GM19324 (cell line): Measurements from ENCODE around the gene TK2.

Experiments used
- ATAC-seq: cut with Tn5 transposase; IDR thresholded peaks from one replicate; pipeline ENCODE4 v1.9.1; 2021; ENCODE audit warnings: mild to moderate bottlenecking, moderate library complexity; ENCODE audit not compliant: unreplicated experiment, low FRiP score

TK2 gene

DNA sequence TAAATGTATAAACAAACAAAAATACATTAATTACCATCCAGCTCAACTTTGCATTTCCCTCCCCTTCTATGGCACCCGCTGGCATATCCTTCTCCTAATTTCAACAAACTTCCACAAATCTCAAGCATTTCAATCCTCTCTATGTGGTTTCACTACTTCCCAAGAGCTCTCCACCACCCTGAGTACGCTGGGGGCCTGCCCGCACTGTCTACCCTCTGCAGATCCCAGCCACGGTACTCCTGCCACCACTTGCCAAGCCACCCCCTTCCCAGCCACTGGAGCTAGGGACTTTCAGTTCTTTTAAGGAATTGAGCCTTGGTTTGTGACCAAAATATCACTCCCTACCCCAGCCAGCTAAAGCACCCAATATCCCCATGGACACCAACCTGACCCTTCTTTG is 1.9 kb downstream of the TK2 start:
- ATAC-seq: no peak

DNA sequence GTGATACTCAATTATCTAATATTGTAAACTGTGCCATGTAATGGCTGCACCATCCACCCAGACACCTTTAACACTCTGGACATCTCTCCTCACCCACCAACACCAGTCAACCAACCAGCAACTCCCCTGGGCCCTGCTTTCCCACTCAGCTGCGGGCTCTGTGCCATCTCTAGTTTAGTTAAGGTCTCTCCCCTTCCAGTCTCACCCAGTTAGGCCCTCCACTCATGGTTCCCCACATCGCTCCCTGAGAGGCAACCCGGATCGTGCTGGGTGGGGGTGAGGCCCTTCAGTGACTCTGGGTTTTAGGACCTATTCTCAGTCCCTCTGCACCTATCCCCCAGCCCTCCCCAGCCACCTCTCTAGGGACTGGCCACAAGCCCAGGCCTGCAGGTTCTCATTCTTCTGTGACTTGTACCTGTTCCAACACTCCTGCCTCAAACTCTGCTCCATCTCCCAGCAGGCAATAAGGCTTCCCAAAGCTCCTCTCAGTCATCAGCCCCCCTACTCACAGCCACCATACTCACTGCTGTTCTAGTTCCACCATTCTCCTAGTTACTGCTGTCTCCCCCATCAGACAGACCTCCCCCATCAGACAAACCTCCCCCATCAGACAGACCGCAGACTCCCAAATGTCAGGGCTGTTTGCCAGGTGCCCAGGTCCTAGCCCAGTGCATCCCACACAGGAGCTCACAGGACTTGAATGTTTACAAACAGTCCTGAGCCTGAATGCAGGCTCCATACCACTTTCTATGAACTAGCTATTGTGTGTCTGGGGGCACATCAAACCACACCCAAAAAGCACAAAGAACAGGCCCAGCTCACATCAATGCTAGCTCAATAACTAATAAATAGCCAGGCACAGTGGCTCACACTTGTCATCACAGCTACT is 2.6 kb downstream of the TK2 start:
- ATAC-seq: no peak

GRCh38 chr16:66544016-66544757 is 5.7 kb downstream of the TK2 start:
- ATAC-seq: no peak

DNA sequence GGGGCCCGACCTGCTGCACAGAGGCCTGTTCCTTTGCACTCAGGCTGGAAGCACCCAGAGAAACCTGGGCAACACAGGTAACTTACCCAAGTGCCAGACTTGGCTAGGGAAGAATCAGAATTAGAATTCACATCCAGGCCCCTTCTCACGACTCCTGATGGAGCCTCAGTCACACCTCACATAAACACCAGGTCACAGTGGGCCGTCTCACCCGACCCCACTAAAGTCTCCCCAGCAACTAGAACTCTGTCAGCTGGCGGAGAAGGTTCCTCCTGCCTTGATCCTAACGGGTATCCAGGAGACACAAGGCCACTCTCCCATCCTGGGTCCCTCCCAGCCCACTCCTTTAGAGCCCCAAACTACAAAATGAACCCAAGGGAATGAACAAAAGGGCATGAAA is 6.4 kb downstream of the TK2 start:
- no peak for ATAC-seq

GRCh38 chr16:66542396-66542795 is 7.5 kb downstream of the TK2 start:
- no peak for ATAC-seq

- no peak for ATAC-seq
Observed at GRCh38 chr16:66541388-66542355, 8.2 kb downstream of the TK2 start.

GRCh38 chr16:66539623-66540469 is 10.1 kb downstream of the TK2 start:
- ATAC-seq: no peak

DNA sequence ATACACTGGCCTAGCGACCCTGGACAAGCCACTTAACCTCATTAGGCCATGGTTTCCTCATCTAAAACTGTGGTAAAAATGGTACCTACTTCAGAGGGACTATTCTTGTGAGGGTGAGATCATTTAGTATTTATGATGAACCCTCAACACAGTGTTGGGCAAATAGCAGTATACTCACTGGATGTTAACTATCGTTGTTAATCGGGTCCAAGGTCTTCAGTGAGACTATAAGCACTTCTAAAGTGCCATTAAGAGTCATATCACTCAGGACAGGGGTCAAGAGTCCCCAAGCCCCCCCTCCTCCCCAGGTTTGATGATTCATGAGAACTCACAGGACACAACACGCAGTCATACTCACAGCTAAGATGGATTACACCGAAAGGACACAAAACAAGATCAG is 11.0 kb downstream of the TK2 start:
- ATAC-seq: no peak

DNA sequence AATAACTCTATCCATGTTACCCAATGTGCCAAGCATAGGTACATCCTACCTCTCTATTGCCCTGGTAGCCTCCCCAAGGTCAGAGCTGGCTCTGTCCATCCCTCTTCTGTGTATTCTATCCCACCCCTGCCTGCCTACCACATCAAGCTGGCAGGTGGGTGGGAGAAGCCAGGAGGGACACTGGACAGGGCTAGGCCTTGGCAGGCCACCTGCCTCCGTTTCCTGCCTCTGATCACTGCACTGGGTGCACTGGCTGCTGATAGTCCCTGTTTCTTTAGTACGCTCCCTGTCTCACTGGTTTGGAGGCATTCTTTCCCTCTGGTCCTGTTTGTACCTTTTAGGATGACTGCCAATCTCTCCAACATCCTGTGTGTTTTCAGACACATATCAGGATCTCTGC is 12.7 kb downstream of the TK2 start:
- ATAC-seq: no peak

GRCh38 chr16:66536525-66536924 is 13.4 kb downstream of the TK2 start:
- no peak for ATAC-seq

DNA sequence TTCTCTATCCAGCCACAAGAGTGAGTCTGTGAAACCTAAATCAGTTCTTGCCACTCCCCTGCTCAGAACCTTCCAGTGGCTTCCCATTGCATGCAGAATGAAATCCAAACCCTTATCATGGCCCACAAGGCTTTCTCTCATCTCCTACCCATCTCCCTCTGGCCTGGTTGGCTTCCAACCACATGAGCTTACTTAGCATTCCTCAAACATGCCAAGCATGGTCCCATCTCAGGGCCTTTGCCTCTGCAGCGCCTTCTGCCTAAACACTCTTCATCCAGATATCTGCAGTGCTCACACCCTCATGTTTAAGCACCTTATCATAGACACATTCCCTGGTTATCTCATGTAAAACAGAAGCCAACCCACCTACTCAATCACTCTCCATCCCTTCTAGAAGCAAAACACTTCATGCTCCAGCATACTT is 15.5 kb downstream of the TK2 start:
- ATAC-seq: no peak

GRCh38 chr16:66529475-66529874 is 20.4 kb downstream of the TK2 start:
- ATAC-seq: no peak

- ATAC-seq: no peak
Observed at GRCh38 chr16:66528294-66528693, 21.6 kb downstream of the TK2 start.

- ATAC-seq: no peak
Observed at GRCh38 chr16:66525396-66526180, 24.3 kb downstream of the TK2 start.

- ATAC-seq: peak; percentile 69
Observed at GRCh38 chr16:66524601-66525164, 25.2 kb downstream of the TK2 start.

- ATAC-seq: peak; percentile 57
Observed at GRCh38 chr16:66523861-66524354, 26.0 kb downstream of the TK2 start.

DNA sequence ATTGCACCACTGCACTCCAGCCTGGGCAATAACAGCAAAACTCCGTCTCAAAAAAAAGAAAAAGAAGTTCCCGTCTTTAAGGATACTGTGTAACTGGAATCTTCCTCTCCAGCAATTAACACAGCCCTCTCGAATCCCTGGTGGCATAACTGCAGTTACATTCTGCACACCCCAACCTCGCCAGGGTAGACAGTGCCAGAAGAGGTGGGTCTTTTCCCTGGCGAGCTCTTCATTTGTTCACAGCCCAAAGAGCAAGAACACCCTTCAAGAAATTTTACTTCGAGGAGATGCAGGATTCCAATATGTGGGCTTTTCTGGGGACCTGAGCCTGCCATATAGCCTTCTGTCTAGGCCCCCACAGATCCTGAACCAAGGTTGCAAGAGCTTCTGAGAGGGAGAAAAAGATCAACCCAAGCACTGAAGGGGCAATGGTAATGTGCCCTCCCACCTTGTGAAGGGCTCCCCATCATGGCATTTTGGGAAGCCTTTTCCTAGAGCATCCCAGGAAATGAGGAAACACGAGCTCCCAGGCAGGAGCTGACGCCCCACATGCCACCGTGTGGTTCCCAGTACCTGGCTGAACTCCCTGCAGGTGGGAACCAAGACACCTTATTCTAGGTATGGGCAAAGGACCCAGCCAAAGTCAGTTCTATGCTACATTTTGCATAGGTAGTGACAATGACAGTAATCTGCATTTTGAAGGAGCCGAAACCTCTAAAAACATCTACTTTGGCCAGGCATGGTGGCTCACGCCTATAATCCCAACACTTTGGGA is 26.9 kb downstream of the TK2 start:
- ATAC-seq: no peak
